Right lobe of liver (tissue), 6 donors: ENCODE results near the gene AGBL3. TPM values are rescaled to one million over a fixed set of nuclear protein-coding genes. Genes with fewer than 3 reads are reported as not detected.

Source experiments
- ATAC-seq, 4 donors: fragments of 200-7000 bp; cut with Tn5 transposase; one replicate each; pipeline ENCODE4 v1.9.1; 2020; ENCODE audit warnings: mild to moderate bottlenecking in 4 of 4, moderate library complexity in 4 of 4
- DNase-seq, 3 donors: peaks; one replicate each; pipeline ENCODE4 v3.0.0-alpha.2; 2020
- H3K27ac ChIP-seq, 3 donors: fragments of 200-600 bp; one replicate each; pipeline ENCODE4 v1.8.0; 2022
- H3K27me3 ChIP-seq, 2 donors: fragments of 200-600 bp; one replicate each; pipeline ENCODE4 v1.8.0; 2022
- H3K36me3 ChIP-seq, 4 donors: fragments of 200-600 bp; sonication (generic) in 1 of 4; one replicate each; pipeline versions ENCODE4 v1.5.1 to v1.8.0; 2017 to 2022; ENCODE audit warnings: control low read depth in 1 of 4
- H3K4me1 ChIP-seq, 4 donors: fragments of 200-600 bp; sonication (generic) in 1 of 4; one replicate each; pipeline versions ENCODE4 v1.5.1 to v1.8.0; 2017 to 2022; ENCODE audit warnings: control low read depth in 1 of 4
- H3K4me3 ChIP-seq, 3 donors: fragments of 200-600 bp; one replicate each; pipeline ENCODE4 v1.8.0; 2022
- H3K9me3 ChIP-seq, 4 donors: fragments of 200-600 bp; sonication (generic) in 1 of 4; one replicate each; pipeline versions ENCODE4 v1.5.1 to v1.8.0; 2017 to 2022; ENCODE audit warnings: control low read depth in 1 of 4
- POLR2A ChIP-seq: fragments of 450-650 bp; IDR thresholded peaks from one replicate; pipeline ENCODE4 v1.6.1; 2017; ENCODE audit warnings: antibody characterized with exemption, mild to moderate bottlenecking
- WGBS: methylation state at CpG from one replicate; pipeline ENCODE4 v1.1.6; 2018; ENCODE audit warnings: low coverage, low lambda C conversion rate; ENCODE audit not compliant: insufficient coverage; ENCODE audit errors: missing lambda C conversion rate; 5-methylcytosine and 5-hydroxymethylcytosine counted together
- intact Hi-C, 2 donors: fragments of 100-400 bp; cut with DNase I; formaldehyde crosslinking; loops; one replicate each; pipeline versions ENCODE4 v1.11.2 to v1.14.1; 2022
- total RNA-seq, 6 experiments: library from RNA; depleted of rRNA in 2 of 6; stranded (reverse); fragments of >200 nt in 2 of 6; fragmentation: NEBNext Ultra II Directional in 3 of 6; extraction: Animal tissue kit (Norgen Biotek cat#: 25700) in 3 of 6; gene quantifications; one replicate each; pipeline versions ENCODE4 v1.1.0 to v1.2.4, GENCODE V29; 2016 to 2023
- TF ChIP-seq, protein P1 (sequence below), 4 donors: fragments of 200-600 bp in 3 of 4; fragments of 450-650 bp in 1 of 4; IDR thresholded peaks; one replicate each; pipeline versions ENCODE4 v1.5.1 to v1.8.0; 2016 to 2022; ENCODE audit warnings: antibody characterized with exemption in 4 of 4, mild to moderate bottlenecking in 2 of 4
- donor health status: DM: no; HTN: yes; CAD: no.
- donor health status: DM: no; HTN: no; CAD: no.
- donor health status: DM: no; HTN: no; CAD: no.
- donor health status: DM: no; HTN: yes; CAD: no.
- donor health status: DM: no; HTN: yes; CAD: no.

AGBL3 gene
- total RNA-seq, 6 experiments from 2014 or later: 1.2 to 3.5 (median 2.2) TPM

DNA sequence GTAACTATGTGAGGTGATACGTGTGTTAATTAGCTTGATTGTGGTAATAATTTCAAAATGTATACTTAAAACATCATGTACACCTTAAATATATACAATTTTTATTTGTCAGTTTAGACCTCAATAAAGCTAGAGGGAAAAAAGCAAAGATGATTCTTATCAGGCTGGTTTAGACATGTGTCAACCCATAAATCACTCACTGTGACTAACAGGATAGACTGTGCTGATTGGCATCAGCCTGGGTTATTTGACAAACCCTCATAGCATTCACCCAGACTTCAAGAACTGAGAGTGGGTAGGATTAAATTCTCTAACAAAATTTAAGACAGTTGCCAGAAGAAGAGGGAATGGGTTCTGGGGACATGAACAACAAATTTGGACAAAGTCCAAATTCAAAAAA is 87.8 kb downstream of the AGBL3 start:
- H3K9me3 ChIP-seq: no peaks in the 10 kb centered on the region
- WGBS: 95% methylated on average over 1 of the region's 1 CpG
- H3K27ac ChIP-seq: no peak overlapping the region
- H3K27me3 ChIP-seq: no peaks in the 10 kb centered on the region
- no peaks in the 10 kb centered on the region for H3K4me1 ChIP-seq
- H3K36me3 ChIP-seq: no peaks in the 10 kb centered on the region
- ATAC-seq (no peak), DNase-seq (no peak)
- H3K4me3 ChIP-seq: no peak overlapping the region
- intact Hi-C loops: no loop called here
- TF ChIP-seq, protein P1, sequence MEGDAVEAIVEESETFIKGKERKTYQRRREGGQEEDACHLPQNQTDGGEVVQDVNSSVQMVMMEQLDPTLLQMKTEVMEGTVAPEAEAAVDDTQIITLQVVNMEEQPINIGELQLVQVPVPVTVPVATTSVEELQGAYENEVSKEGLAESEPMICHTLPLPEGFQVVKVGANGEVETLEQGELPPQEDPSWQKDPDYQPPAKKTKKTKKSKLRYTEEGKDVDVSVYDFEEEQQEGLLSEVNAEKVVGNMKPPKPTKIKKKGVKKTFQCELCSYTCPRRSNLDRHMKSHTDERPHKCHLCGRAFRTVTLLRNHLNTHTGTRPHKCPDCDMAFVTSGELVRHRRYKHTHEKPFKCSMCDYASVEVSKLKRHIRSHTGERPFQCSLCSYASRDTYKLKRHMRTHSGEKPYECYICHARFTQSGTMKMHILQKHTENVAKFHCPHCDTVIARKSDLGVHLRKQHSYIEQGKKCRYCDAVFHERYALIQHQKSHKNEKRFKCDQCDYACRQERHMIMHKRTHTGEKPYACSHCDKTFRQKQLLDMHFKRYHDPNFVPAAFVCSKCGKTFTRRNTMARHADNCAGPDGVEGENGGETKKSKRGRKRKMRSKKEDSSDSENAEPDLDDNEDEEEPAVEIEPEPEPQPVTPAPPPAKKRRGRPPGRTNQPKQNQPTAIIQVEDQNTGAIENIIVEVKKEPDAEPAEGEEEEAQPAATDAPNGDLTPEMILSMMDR (IDR thresholded peaks at IDR 0.05): no peak
- no peak for TF ChIP-seq POLR2A

DNA sequence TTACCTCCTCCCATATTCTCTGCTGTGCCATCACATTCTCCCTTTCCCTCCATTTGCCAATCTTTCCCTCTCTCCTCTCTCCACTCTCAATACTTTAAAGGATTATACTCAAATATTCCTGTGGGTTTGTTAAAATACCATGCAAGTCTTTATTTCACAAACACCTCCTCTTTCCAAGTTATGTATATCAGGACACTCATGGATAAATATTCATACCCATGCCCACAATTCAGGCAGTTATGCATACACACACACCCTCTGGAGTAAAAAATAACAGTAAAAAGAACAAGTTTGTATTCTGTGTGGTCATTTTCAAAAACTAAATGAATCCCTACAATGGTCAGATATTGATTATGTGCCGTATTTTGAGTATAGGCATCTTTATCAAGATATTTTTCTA is 88.2 kb downstream of the AGBL3 start:
- Histone ChIP-seq H3K27me3 (no peaks in the 10 kb centered on the region), H3K36me3 (no peaks in the 10 kb centered on the region), H3K4me3 (no peak overlapping the region), H3K9me3 (no peaks in the 10 kb centered on the region), H3K27ac (no peak overlapping the region), H3K4me1 (no peaks in the 10 kb centered on the region)
- no peak for DNase-seq
- no peak for ATAC-seq
- TF ChIP-seq, protein P1 (IDR thresholded peaks at IDR 0.05): no peak
- TF ChIP-seq POLR2A: no peak
- 21% methylated on average over 1 of the region's 1 CpG for WGBS
- intact Hi-C loops: no loop called here

DNA sequence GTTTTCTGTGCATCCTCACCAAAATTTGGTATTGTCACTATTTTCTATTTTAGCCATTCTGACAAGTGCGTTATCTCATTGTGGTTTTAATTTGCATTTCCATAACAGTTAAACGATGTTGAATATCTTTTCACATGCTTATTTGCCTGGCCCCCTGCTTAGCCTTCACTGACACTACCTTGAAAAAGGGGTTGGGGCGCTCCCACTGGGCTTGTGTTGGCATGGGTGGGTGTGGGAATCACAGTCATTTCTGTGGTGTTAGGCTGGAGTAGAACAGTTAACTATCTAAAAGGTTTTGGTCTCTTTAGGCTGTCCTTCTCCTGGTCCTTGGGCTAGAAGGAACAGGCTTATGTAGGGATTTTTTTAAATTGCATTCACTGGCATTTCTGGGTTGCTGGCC is 89.4 kb downstream of the AGBL3 start:
- Histone ChIP-seq H3K4me1 (no peaks in the 10 kb centered on the region), H3K27me3 (no peaks in the 10 kb centered on the region), H3K4me3 (no peak overlapping the region), H3K27ac (no peak overlapping the region), H3K9me3 (no peaks in the 10 kb centered on the region), H3K36me3 (no peaks in the 10 kb centered on the region)
- DNase-seq (no peak), ATAC-seq (no peak)
- 85% methylated on average over 3 of the region's 3 CpGs for WGBS
- TF ChIP-seq, protein P1 (IDR thresholded peaks at IDR 0.05): no peak
- no peak for TF ChIP-seq POLR2A
- intact Hi-C loops: no loop called here

DNA sequence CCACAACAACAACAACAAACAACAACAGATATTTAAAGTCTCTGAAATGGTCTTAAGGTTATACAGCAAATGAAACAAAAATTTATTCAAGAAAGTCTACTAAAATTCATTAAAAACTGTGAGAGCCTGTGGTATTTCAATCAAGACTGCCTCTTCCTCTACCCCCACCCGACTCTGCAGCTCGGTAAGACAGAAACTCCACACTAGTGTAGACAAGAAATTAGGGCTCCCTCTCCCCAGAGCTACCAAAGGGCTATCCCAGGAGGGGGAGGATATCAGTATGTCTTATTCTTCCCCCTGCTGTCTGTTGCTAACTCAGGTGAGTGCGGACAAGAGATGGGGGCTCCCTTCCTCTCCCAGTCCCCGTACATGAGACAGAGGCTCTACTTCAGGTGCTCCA is 90.6 kb downstream of the AGBL3 start:
- Histone ChIP-seq H3K9me3 (no peaks in the 10 kb centered on the region), H3K4me1 (no peaks in the 10 kb centered on the region), H3K4me3 (no peak overlapping the region), H3K27me3 (no peaks in the 10 kb centered on the region), H3K36me3 (no peaks in the 10 kb centered on the region), H3K27ac (no peak overlapping the region)
- intact Hi-C loops: no loop called here
- ATAC-seq: no peak
- TF ChIP-seq, protein P1 (IDR thresholded peaks at IDR 0.05): no peak
- no peak for TF ChIP-seq POLR2A
- no peak for DNase-seq
- WGBS: no CpG with 5 or more reads among the region's 4 CpGs

DNA sequence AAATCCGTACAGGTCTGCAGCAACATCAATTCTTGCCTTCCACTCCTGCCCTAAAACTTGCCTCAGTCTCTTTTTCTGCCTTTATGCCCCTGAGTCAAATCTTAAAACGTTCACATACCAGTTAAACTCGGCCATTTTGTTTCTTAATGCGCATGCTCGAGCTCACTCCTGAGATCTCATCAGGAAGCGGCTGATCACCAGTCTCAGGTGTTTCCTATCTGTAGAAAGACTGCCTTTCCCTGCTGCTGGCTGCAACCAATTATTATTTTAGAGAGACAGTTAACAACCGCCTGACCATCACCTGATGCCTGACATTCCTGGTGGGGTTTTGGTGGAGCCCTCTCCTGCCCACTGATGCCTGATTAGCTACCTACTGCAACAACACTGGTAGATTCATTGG is 91.3 kb downstream of the AGBL3 start:
- H3K4me1 ChIP-seq: no peaks in the 10 kb centered on the region
- no peak overlapping the region for H3K4me3 ChIP-seq
- ATAC-seq: no peak
- H3K9me3 ChIP-seq: no peaks in the 10 kb centered on the region
- H3K36me3 ChIP-seq: no peaks in the 10 kb centered on the region
- intact Hi-C loops: no loop called here
- H3K27me3 ChIP-seq: no peaks in the 10 kb centered on the region
- WGBS: 87% methylated on average over 6 of the region's 7 CpGs
- TF ChIP-seq POLR2A: no peak
- TF ChIP-seq, protein P1 (IDR thresholded peaks at IDR 0.05): no peak
- no peak for DNase-seq
- H3K27ac ChIP-seq: no peak overlapping the region
